OCI-LY7 (cell line): ENCODE measurements around the gene IRF8. TPM values are rescaled to one million over a fixed set of nuclear protein-coding genes. Genes with fewer than 3 reads are reported as not detected.

Experiments used
- BruUV-seq: library from RNA; stranded (reverse); fragments of 400-500 nt; replicated peaks from 2 replicates; lab custom pipeline; 2021; lab: Mats Ljungman, UMichigan
- CTCF ChIA-PET: fragments of 300-600 bp; sonication (Branson Sonifier 250); formaldehyde crosslinking; loops from one replicate; lab custom pipeline; 2022; ENCODE audit warnings: antibody characterized with exemption; ENCODE audit not compliant: unreplicated experiment; lab: Charles Lee
- POLR2A ChIA-PET: fragments of 300-600 bp; sonication (Branson Sonifier 250); formaldehyde crosslinking; loops from one replicate; lab custom pipeline; 2022; ENCODE audit warnings: antibody characterized with exemption; lab: Charles Lee
- DNase-seq: peaks from one replicate; pipeline ENCODE4 v3.0.0-alpha.2; 2015; ENCODE audit warnings: low spot score
- H2AFZ ChIP-seq: fragments of 200-600 bp; sonication (generic), shearing (Covaris generic); 2 replicates; pipeline ENCODE4 v1.6.1; 2014; ENCODE audit warnings: mild to moderate bottlenecking, antibody characterized with exemption, low read length, moderate library complexity
- H3K27ac ChIP-seq: fragments of 200-600 bp; sonication (generic); 2 replicates; pipeline ENCODE4 v1.5.1; 2014; ENCODE audit warnings: mixed run types, low read depth, mild to moderate bottlenecking, moderate library complexity, low read length, inconsistent platforms; ENCODE audit not compliant: poor library complexity, severe bottlenecking
- H3K36me3 ChIP-seq: fragments of 200-600 bp; sonication (generic); 2 replicates; pipeline ENCODE4 v1.6.1; 2014; ENCODE audit warnings: mild to moderate bottlenecking, antibody characterized with exemption, low read length, moderate library complexity, mixed read lengths; ENCODE audit not compliant: insufficient read depth
- H3K4me1 ChIP-seq: fragments of 200-600 bp; sonication (generic); 2 replicates; pipeline ENCODE4 v1.5.1; 2014; ENCODE audit warnings: mild to moderate bottlenecking, low read length; ENCODE audit not compliant: insufficient read depth, poor library complexity, severe bottlenecking
- H3K4me2 ChIP-seq: fragments of 200-600 bp; sonication (generic); 2 replicates; pipeline ENCODE4 v1.6.1; 2014; ENCODE audit warnings: mild to moderate bottlenecking, low read length
- H3K4me3 ChIP-seq: fragments of 200-600 bp; sonication (generic); 2 replicates; pipeline ENCODE4 v1.5.1; 2014; ENCODE audit warnings: mild to moderate bottlenecking, low read depth, low read length; ENCODE audit not compliant: poor library complexity, severe bottlenecking
- H3K79me2 ChIP-seq: fragments of 200-600 bp; sonication (generic); 2 replicates; pipeline ENCODE4 v1.6.1; 2016; ENCODE audit warnings: low read depth, mild to moderate bottlenecking, low read length, moderate library complexity, mixed read lengths; ENCODE audit not compliant: insufficient read depth
- H3K9me2 ChIP-seq: fragments of 200-600 bp; sonication (generic); 2 replicates; pipeline ENCODE4 v1.6.1; 2016; ENCODE audit warnings: mild to moderate bottlenecking, low read length, mixed read lengths; ENCODE audit not compliant: insufficient read depth
- H3K9me3 ChIP-seq: fragments of 200-600 bp; sonication (generic); 2 replicates; pipeline ENCODE4 v1.6.1; 2014; ENCODE audit warnings: mild to moderate bottlenecking, mixed run types, low read length, mixed read lengths
- H4K20me1 ChIP-seq: fragments of 200-600 bp; sonication (generic); 2 replicates; pipeline ENCODE4 v1.6.1; 2014; ENCODE audit warnings: mild to moderate bottlenecking, antibody characterized with exemption, low read length, moderate library complexity, mixed read lengths; ENCODE audit not compliant: insufficient read depth
- CTCF ChIP-seq: fragments of 200-600 bp; sonication (generic); conservative IDR thresholded peaks from 2 replicates; pipeline ENCODE4 v1.5.1; 2014; ENCODE audit warnings: mild to moderate bottlenecking, antibody characterized with exemption, low read length, moderate library complexity, mixed read lengths
- EZH2phosphoT487 ChIP-seq: fragments of 200-600 bp; sonication (generic); IDR thresholded peaks from 2 replicates; pipeline ENCODE4 v1.6.1; 2018; ENCODE audit warnings: low read depth, borderline replicate concordance, mild to moderate bottlenecking, mixed run types, antibody characterized with exemption, low read length, moderate library complexity, mixed read lengths
- intact Hi-C: fragments of 100-400 bp; cut with micrococcal nuclease; formaldehyde crosslinking; loops from one replicate; pipeline ENCODE4 v1.10.0; 2022; ENCODE audit not compliant: unreplicated experiment
- total RNA-seq, 2 experiments: library from RNA; depleted of rRNA in 1 of 2; stranded (reverse); fragments of >200 nt in 1 of 2; shearing (Covaris generic) in 1 of 2; gene quantifications; 2 replicates each; pipeline ENCODE4 v1.2.3, GENCODE V29; 2014 to 2022

The IRF8 gene
- total RNA-seq, 2 experiments from 2014 or later, result 181 to 224 TPM

- POLR2A ChIA-PET, result interaction anchor here (1.2 to 2.0 kb wide), 5 partner anchors 15 to 45 kb away, joined by 3 to 5 read pairs (median 4); no protein-coding TSS in a partner anchor
- no peaks in the 10 kb centered on the region for H3K9me2 ChIP-seq
- H2AFZ ChIP-seq, result peak overlapping the region; percentile 84
- H3K9me3 ChIP-seq, result no peaks in the 10 kb centered on the region
- H3K79me2 ChIP-seq, result no peaks in the 10 kb centered on the region
- peak; percentile 37 for DNase-seq
- peak overlapping the region; percentile 76 for H3K4me2 ChIP-seq
- peaks cover 59% of the 10 kb centered on the region for H3K4me1 ChIP-seq
- TF ChIP-seq EZH2phosphoT487 (no peak), CTCF (no peak)
- H3K27ac ChIP-seq, result peak overlapping the region; percentile 3
- intact Hi-C loops, result no loop called here
- H4K20me1 ChIP-seq, result no peaks in the 10 kb centered on the region
- H3K36me3 ChIP-seq, result no peaks in the 10 kb centered on the region
- no TSS peak for BruUV-seq
- CTCF ChIA-PET, result interaction anchor here (1.3 kb wide), 2 partner anchors 9 to 10 kb away, joined by 3 to 4 read pairs; no protein-coding TSS in a partner anchor
- peak overlapping the region; percentile 28 for H3K4me3 ChIP-seq
These were observed 45.8 kb downstream of the IRF8 start for GRCh38 chr16:85944572-85945423.

- intact Hi-C loops, result no loop called here
These were observed 46.4 kb downstream of the IRF8 start for GRCh38 chr16:85945424-85945751.

More at GRCh38 chr16:85945424-85945751, 46.4 kb downstream of the IRF8 start:
- Histone ChIP-seq H3K79me2 (no peaks in the 10 kb centered on the region), H3K4me2 (peak overlapping the region; percentile 76), H3K9me3 (no peaks in the 10 kb centered on the region), H3K4me3 (peak overlapping the region; percentile 28), H3K9me2 (no peaks in the 10 kb centered on the region), H3K36me3 (no peaks in the 10 kb centered on the region), H4K20me1 (no peaks in the 10 kb centered on the region), H3K4me1 (peaks cover 65% of the 10 kb centered on the region), H2AFZ (peak overlapping the region; percentile 84), H3K27ac (peak overlapping the region; percentile 3)
- TF ChIP-seq EZH2phosphoT487 (no peak), CTCF (no peak)
- DNase-seq, result no peak
- ChIA-PET POLR2A (interaction anchor here (1.0 to 2.0 kb wide), 3 partner anchors 16 to 29 kb away, joined by 4 read pairs; no protein-coding TSS in a partner anchor), CTCF (no interaction called here)
- no TSS peak for BruUV-seq
